ENCODE results near the gene FAM78B.

FAM78B gene

GRCh38 chr1:166182281-166182680, 15.5 kb upstream of the FAM78B start:
- H3K79me2 ChIP-seq (ENCODE audit: control insufficient read depth, insufficient read depth, low read length, unreplicated experiment) = no peaks in the 10 kb centered on the region
- H3K27me3 ChIP-seq (ENCODE audit: insufficient read depth, low read length) = no peaks in the 10 kb centered on the region
- H2AFZ ChIP-seq (ENCODE audit: low read length, unreplicated experiment) = no peak overlapping the region
- no peak overlapping the region for H3K4me3 ChIP-seq (ENCODE audit: low read depth, low read length)
- H3K36me3 ChIP-seq (ENCODE audit: insufficient read depth, low read length) = no peaks in the 10 kb centered on the region
- H3K27ac ChIP-seq (ENCODE audit: low read depth, low read length) = no peak overlapping the region
- H3K4me1 ChIP-seq (ENCODE audit: control insufficient read depth, insufficient read depth, low read length, unreplicated experiment) = no peaks in the 10 kb centered on the region

GRCh38 chr1:166176416-166176815, 9.6 kb upstream of the FAM78B start:
- no peak overlapping the region for H3K4me3 ChIP-seq (ENCODE audit: low read depth, low read length)
- H3K36me3 ChIP-seq (ENCODE audit: insufficient read depth, low read length) = no peaks in the 10 kb centered on the region
- no peak overlapping the region for H3K27ac ChIP-seq (ENCODE audit: low read depth, low read length)
- no peaks in the 10 kb centered on the region for H3K27me3 ChIP-seq (ENCODE audit: insufficient read depth, low read length)
- H2AFZ ChIP-seq (ENCODE audit: low read length, unreplicated experiment) = no peak overlapping the region
- H3K4me1 ChIP-seq (ENCODE audit: control insufficient read depth, insufficient read depth, low read length, unreplicated experiment) = no peaks in the 10 kb centered on the region
- H3K79me2 ChIP-seq (ENCODE audit: control insufficient read depth, insufficient read depth, low read length, unreplicated experiment) = no peaks in the 10 kb centered on the region

- no peaks in the 10 kb centered on the region for H3K27me3 ChIP-seq (ENCODE audit: insufficient read depth, low read length)
- no peaks in the 10 kb centered on the region for H3K4me1 ChIP-seq (ENCODE audit: control insufficient read depth, insufficient read depth, low read length, unreplicated experiment)
- H3K27ac ChIP-seq (ENCODE audit: low read depth, low read length) = no peak overlapping the region
- H3K79me2 ChIP-seq (ENCODE audit: control insufficient read depth, insufficient read depth, low read length, unreplicated experiment) = no peaks in the 10 kb centered on the region
- H2AFZ ChIP-seq (ENCODE audit: low read length, unreplicated experiment) = no peak overlapping the region
- H3K4me3 ChIP-seq (ENCODE audit: low read depth, low read length) = no peak overlapping the region
- no peaks in the 10 kb centered on the region for H3K36me3 ChIP-seq (ENCODE audit: insufficient read depth, low read length)
Measured at GRCh38 chr1:166175032-166175431, 8.2 kb upstream of the FAM78B start.

GRCh38 chr1:166174108-166174507, 7.3 kb upstream of the FAM78B start:
- H3K79me2 ChIP-seq (ENCODE audit: control insufficient read depth, insufficient read depth, low read length, unreplicated experiment) = no peaks in the 10 kb centered on the region
- H3K4me3 ChIP-seq (ENCODE audit: low read depth, low read length) = no peak overlapping the region
- no peak overlapping the region for H3K27ac ChIP-seq (ENCODE audit: low read depth, low read length)
- no peaks in the 10 kb centered on the region for H3K36me3 ChIP-seq (ENCODE audit: insufficient read depth, low read length)
- H3K27me3 ChIP-seq (ENCODE audit: insufficient read depth, low read length) = no peaks in the 10 kb centered on the region
- H3K4me1 ChIP-seq (ENCODE audit: control insufficient read depth, insufficient read depth, low read length, unreplicated experiment) = no peaks in the 10 kb centered on the region
- H2AFZ ChIP-seq (ENCODE audit: low read length, unreplicated experiment) = no peak overlapping the region

- no peak overlapping the region for H3K4me3 ChIP-seq (ENCODE audit: low read depth, low read length)
- H2AFZ ChIP-seq (ENCODE audit: low read length, unreplicated experiment) = no peak overlapping the region
- H3K36me3 ChIP-seq (ENCODE audit: insufficient read depth, low read length) = no peaks in the 10 kb centered on the region
- H3K4me1 ChIP-seq (ENCODE audit: control insufficient read depth, insufficient read depth, low read length, unreplicated experiment) = no peaks in the 10 kb centered on the region
- no peaks in the 10 kb centered on the region for H3K79me2 ChIP-seq (ENCODE audit: control insufficient read depth, insufficient read depth, low read length, unreplicated experiment)
- peaks cover 16% of the 10 kb centered on the region for H3K27me3 ChIP-seq (ENCODE audit: insufficient read depth, low read length)
- H3K27ac ChIP-seq (ENCODE audit: low read depth, low read length) = no peak overlapping the region
Measured at GRCh38 chr1:166172106-166172505, 5.3 kb upstream of the FAM78B start.

GRCh38 chr1:166170726-166171125, 3.9 kb upstream of the FAM78B start:
- Histone ChIP-seq H3K4me3 (ENCODE audit: low read depth, low read length) (no peak overlapping the region), H3K79me2 (ENCODE audit: control insufficient read depth, insufficient read depth, low read length, unreplicated experiment) (no peaks in the 10 kb centered on the region), H3K27me3 (ENCODE audit: insufficient read depth, low read length) (peaks cover 24% of the 10 kb centered on the region), H3K36me3 (ENCODE audit: insufficient read depth, low read length) (no peaks in the 10 kb centered on the region), H3K4me1 (ENCODE audit: control insufficient read depth, insufficient read depth, low read length, unreplicated experiment) (no peaks in the 10 kb centered on the region), H3K27ac (ENCODE audit: low read depth, low read length) (no peak overlapping the region), H2AFZ (ENCODE audit: low read length, unreplicated experiment) (no peak overlapping the region)

GRCh38 chr1:166170075-166170474, 3.3 kb upstream of the FAM78B start:
- Histone ChIP-seq H3K27ac (ENCODE audit: low read depth, low read length) (no peak overlapping the region), H3K79me2 (ENCODE audit: control insufficient read depth, insufficient read depth, low read length, unreplicated experiment) (no peaks in the 10 kb centered on the region), H3K4me3 (ENCODE audit: low read depth, low read length) (no peak overlapping the region), H3K36me3 (ENCODE audit: insufficient read depth, low read length) (no peaks in the 10 kb centered on the region), H3K4me1 (ENCODE audit: control insufficient read depth, insufficient read depth, low read length, unreplicated experiment) (no peaks in the 10 kb centered on the region), H2AFZ (ENCODE audit: low read length, unreplicated experiment) (no peak overlapping the region), H3K27me3 (ENCODE audit: insufficient read depth, low read length) (peaks cover 30% of the 10 kb centered on the region)

- no peaks in the 10 kb centered on the region for H3K79me2 ChIP-seq (ENCODE audit: control insufficient read depth, insufficient read depth, low read length, unreplicated experiment)
- no peak overlapping the region for H2AFZ ChIP-seq (ENCODE audit: low read length, unreplicated experiment)
- H3K36me3 ChIP-seq (ENCODE audit: insufficient read depth, low read length) = no peaks in the 10 kb centered on the region
- no peaks in the 10 kb centered on the region for H3K4me1 ChIP-seq (ENCODE audit: control insufficient read depth, insufficient read depth, low read length, unreplicated experiment)
- no peak overlapping the region for H3K4me3 ChIP-seq (ENCODE audit: low read depth, low read length)
- peaks cover 39% of the 10 kb centered on the region for H3K27me3 ChIP-seq (ENCODE audit: insufficient read depth, low read length)
- no peak overlapping the region for H3K27ac ChIP-seq (ENCODE audit: low read depth, low read length)
Measured at GRCh38 chr1:166169182-166169581, 2.4 kb upstream of the FAM78B start.

GRCh38 chr1:166167572-166167925, 748 bp upstream of the FAM78B start:
- Histone ChIP-seq H2AFZ (ENCODE audit: low read length, unreplicated experiment) (no peak overlapping the region), H3K79me2 (ENCODE audit: control insufficient read depth, insufficient read depth, low read length, unreplicated experiment) (no peaks in the 10 kb centered on the region), H3K4me3 (ENCODE audit: low read depth, low read length) (no peak overlapping the region), H3K36me3 (ENCODE audit: insufficient read depth, low read length) (no peaks in the 10 kb centered on the region), H3K27me3 (ENCODE audit: insufficient read depth, low read length) (peaks cover 56% of the 10 kb centered on the region), H3K27ac (ENCODE audit: low read depth, low read length) (no peak overlapping the region), H3K4me1 (ENCODE audit: control insufficient read depth, insufficient read depth, low read length, unreplicated experiment) (no peaks in the 10 kb centered on the region)

GRCh38 chr1:166166329-166166697, 488 bp downstream of the FAM78B start:
- Histone ChIP-seq H3K36me3 (ENCODE audit: insufficient read depth, low read length) (no peaks in the 10 kb centered on the region), H3K27ac (ENCODE audit: low read depth, low read length) (no peak overlapping the region), H2AFZ (ENCODE audit: low read length, unreplicated experiment) (no peak overlapping the region), H3K27me3 (ENCODE audit: insufficient read depth, low read length) (peaks cover 64% of the 10 kb centered on the region), H3K4me1 (ENCODE audit: control insufficient read depth, insufficient read depth, low read length, unreplicated experiment) (no peaks in the 10 kb centered on the region), H3K79me2 (ENCODE audit: control insufficient read depth, insufficient read depth, low read length, unreplicated experiment) (no peaks in the 10 kb centered on the region), H3K4me3 (ENCODE audit: low read depth, low read length) (no peak overlapping the region)

- Histone ChIP-seq H3K36me3 (ENCODE audit: insufficient read depth, low read length) (no peaks in the 10 kb centered on the region), H2AFZ (ENCODE audit: low read length, unreplicated experiment) (no peak overlapping the region), H3K79me2 (ENCODE audit: control insufficient read depth, insufficient read depth, low read length, unreplicated experiment) (no peaks in the 10 kb centered on the region), H3K4me3 (ENCODE audit: low read depth, low read length) (no peak overlapping the region), H3K4me1 (ENCODE audit: control insufficient read depth, insufficient read depth, low read length, unreplicated experiment) (no peaks in the 10 kb centered on the region), H3K27me3 (ENCODE audit: insufficient read depth, low read length) (peaks cover 64% of the 10 kb centered on the region), H3K27ac (ENCODE audit: low read depth, low read length) (no peak overlapping the region)
Measured at GRCh38 chr1:166165661-166166328, 1.0 kb downstream of the FAM78B start.
